Measurements from ENCODE around the gene RASA4B. TPM values are rescaled to one million over a fixed set of nuclear protein-coding genes. Genes with fewer than 3 reads are reported as not detected.
A peak's percentile ranks its signal among the peaks of the same experiment; 100 is the strongest.
"Not testable (repeated sequence)": the region's sequence is repeated elsewhere in the genome, so short reads cannot be mapped to it uniquely, and the experiment has no call there.

The RASA4B gene
- total RNA-seq, 1 donor from 2014 or later, result 9.3 TPM

DNA sequence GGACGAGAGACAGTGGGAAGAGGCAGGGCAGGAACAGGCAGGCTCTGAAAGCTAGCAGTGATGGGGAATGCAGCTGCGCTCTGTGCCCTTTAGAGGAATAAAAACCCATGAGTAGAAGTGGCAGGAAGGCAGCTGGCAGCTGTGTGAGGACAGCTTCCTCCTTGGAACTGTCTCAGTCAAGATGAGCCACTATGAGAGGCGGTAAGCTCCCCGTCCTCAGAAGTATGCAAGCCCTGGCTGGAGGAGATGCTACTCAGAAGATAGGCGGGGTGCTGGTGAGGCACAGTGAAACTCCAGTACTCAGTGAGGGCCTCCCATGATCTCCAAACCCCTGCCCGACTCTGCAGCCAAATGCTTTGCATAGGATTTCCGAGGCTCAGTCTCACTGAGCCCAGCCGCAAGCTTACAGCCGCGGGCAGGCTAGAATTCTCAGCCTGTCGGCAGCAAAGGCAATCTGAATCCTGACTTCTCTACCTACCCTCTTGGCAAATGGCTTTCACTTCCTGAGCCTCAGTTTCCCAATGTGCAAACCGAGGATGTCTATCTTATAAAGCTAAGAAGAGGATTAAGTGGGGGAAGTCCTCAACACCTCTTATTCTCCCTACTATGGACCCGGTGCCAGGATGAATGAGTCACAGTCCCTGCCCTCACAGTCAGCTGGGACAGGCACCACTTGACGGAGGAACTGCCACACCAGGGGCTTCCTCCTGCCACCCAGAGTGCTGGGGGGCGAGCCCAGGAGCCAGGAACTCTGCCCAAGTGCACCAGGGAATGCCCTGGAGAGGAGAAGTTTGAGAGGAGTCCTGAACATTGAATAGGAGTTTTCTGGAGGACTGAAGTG lies 2.5 kb downstream of the RASA4B start:
- intact Hi-C loops (cut with DNase I); ATAC-seq (ENCODE audit: poor library complexity): not testable (repeated sequence)
- DNase-seq, result peak; percentile 17

DNA sequence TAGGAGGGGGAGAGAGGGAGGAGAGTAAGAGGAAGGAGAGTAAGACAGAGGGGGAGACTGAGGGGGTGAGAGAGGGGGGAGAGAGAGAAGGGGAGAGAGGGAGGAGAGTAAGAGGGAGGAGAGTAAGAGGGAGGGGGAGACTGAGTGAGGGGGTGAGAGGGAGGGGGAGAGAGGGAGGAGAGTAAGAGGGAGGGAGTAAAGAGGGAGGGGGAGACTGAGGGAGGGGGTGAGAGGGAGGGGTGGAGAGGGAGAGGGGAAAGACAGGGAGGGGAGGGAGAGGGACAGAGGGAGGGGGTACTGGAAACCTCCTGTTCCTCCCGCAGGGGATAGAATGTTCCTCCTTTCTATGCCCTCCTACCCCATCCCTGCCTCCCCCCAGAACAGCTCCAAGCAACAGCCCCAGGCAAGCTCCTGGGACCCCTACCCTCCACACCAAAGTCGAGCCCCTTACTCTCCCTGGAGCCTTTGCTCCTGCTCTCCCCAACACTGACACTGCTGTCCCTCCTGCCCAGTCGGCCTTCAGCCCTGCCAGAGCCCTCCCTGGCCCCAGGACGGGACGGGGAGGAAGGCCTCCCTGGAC lies 4.8 kb downstream of the RASA4B start:
- peak; percentile 7 for ATAC-seq (ENCODE audit: poor library complexity)
- intact Hi-C loops (cut with DNase I), result not testable (repeated sequence)
- peak; percentile 53 for DNase-seq

DNA sequence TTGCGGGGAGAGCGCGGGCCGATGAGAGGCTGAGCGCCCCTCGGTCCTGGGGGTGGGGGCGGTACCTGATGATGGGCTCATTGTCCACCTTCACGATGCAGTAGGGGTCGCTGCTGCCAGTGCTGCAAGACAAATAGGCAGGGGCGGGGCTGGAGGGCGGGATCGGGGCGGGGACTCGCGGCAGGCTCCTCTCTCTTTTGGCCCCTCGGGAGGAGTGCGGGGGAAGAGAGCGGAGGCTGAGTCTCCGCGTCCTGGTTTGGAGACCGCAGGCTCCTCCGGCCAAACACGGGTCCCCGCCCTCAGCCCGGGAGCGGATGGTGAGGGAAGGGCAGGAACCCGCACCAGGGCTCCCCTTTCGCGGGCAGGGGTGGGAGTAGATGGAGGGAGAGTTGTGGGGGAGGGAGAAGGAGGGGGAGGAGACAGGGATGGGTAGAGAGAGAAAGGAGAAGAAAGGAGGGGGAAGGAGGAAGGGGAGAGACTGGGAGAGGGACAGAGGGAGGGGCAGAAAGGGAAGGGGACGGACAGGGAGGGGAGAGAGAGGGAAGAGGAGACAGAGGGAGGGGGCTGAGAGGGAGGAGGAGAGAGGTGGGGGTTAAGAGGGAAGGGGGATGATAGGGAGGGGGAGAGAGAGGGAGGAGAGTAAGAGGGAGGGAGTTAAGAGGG lies 5.6 kb downstream of the RASA4B start:
- peak; percentile 76 for ATAC-seq (ENCODE audit: poor library complexity)
- intact Hi-C loops (cut with DNase I); DNase-seq: not testable (repeated sequence)

DNA sequence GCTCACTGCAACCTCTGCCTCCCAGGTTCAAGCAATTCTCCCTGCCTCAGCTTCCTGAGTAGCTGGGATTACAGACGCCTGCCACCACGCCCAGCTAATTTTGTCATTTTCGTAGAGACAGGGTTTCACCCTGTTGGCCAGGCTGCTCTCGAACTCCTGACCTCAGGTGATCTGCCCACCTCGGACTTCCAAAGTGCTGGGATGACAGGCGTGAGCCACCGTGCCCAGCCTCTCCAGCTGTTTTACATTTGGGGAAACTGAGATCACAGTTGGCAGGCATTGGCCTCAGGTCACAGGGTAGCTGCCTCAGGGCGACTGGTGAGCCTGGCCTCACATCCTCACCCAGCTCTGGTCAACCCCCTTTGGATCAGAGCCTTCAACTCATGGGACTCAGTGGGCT lies 7.0 kb downstream of the RASA4B start:
- intact Hi-C loops (cut with DNase I); ATAC-seq (ENCODE audit: poor library complexity): not testable (repeated sequence)
- DNase-seq, result peak; percentile 41

DNA sequence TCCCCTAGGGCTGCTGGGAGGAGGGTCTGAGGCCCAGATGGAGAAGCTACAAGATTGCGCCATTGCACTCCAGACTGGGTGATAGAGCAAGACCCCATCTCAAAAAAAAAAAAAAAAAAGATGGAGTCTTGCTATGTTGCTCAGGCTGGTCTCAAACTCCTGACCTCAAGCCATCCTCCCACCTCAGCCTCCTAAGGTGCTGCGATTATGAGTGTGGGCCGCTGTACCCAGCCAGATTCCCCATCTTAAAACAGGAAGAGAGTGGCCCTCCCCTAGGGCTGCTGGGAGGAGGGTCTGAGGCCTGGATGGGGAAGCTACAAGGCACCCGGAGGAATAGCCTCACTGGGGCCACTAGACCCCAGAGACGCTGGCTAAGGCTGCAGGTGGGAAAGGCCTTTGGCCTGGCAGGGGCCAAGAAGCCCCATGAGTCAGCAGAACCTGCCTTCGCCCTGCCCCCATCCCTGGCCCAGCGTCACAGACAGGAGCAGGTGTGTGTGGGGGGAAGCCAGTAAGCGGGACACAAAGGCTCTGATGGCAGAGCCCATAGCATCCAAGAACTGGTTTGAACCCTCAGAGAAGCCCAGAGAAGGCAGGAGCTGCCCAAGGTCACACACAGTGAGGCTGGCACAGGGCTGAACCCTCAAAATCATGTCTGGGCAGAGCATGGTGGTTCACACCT lies 10.0 kb downstream of the RASA4B start:
- ATAC-seq (ENCODE audit: poor library complexity); intact Hi-C loops (cut with DNase I): not testable (repeated sequence)
- peak; percentile 38 for DNase-seq

DNA sequence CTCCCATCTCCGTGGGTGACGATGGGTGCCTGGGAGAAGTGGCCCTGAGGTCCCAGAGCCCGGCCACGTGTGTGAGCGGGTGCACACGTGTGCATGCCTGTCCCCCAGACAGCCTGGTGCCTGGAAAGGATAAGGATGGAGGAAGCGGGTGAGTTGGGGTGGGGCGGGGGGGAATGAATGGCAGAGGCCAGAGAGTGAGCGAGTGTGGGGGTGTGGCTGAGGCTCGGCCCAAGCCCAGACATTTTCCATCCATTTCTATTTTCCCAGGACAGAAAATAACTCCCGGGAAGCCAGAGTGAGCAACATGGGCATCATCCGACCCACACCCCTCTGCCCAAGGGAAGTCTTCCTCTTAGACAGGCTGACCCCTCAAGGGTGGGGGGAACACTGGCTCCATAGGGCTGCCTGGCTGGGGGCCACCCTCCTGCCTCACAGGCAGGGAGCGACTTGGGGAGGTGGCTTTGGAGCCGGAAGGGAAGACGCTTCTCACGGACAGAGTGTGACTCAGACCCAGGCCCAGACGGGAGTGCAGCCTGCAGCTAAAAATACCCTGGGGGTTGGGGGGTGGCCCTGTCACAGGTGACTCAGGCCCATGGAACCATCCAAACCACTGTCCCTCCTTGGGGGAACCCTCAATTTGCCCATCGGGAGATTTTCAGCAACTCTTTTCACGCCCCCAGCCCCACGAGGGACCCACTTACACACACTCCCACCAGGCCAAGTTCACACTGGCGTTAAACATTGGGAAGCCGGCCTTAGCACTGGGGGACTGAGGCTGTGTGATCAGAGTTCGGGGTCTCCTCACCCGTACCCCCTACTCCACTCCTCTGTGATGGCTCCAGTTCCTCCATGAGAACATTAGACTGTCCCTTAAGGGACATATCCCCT lies 12.0 kb downstream of the RASA4B start:
- peak; percentile 26 for DNase-seq
- not testable (repeated sequence) for ATAC-seq (ENCODE audit: poor library complexity)

DNA sequence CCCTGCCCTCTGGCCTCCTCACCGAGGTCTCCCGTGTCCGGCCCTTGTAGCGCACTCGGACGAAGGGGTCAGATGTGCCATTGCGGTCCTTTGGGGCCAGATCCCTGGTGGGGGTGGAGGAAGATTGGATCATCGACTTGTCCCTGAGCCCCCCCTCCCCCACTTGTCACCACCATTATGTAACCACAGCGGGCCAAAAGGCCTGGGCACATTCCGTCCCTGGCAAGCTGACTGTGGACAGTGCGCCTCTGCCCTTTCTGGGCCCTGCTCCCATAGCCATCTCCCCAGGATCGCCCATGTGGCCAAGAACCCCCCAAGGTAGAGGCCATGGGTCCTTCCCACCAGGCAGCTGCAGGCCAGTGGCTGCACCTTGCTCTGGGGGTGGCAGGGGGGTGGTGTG lies 14.4 kb downstream of the RASA4B start:
- peak; percentile 14 for ATAC-seq (ENCODE audit: poor library complexity)
- DNase-seq; intact Hi-C loops (cut with DNase I): not testable (repeated sequence)

More for the DNA sequence above, 12.0 kb downstream of the RASA4B start:
- intact Hi-C loops (cut with DNase I), result not testable (repeated sequence)

DNA sequence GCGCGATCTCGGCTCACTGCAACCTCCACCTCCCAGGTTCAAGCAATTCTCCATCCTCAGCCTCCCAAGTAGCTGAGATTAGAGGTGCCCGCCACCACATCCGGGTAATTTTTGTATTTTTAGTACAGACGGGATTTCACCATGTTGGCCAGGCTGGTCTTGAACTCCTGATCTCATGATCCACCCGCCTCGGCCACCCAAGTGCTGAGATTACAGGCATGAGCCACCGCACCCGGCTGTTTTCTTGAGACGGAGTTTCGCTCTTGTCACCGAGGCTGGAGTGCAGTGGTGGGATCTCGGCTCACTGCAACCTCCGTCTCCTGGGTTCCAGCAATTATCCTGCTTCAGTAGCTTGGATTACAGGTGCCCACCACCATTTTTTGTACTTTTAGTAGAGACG lies 19.3 kb downstream of the RASA4B start:
- ATAC-seq (ENCODE audit: poor library complexity), result not testable (repeated sequence)
- DNase-seq, result peak; percentile 36

DNA sequence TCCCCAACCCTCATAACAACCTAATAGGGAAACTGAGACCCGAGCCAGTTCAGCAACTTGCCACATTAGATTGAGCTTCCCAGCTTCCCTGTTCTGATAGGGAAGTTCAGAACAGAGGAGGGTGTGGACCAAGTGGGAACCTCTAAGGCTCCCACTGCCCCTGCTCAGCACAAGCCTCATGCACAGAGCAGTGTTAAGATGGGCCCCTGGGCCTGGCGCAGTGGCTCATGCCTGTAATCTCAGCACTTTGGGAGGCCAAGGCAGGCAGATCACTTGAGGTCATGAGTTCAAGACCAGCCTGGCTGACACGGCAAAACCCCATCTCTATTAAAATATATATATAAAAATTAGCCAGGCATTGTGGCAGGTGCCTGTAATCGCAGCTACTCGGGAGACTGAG lies 20.3 kb downstream of the RASA4B start:
- DNase-seq, result peak; percentile 56
- intact Hi-C loops (cut with DNase I); ATAC-seq (ENCODE audit: poor library complexity): not testable (repeated sequence)

More for the DNA sequence above, 19.3 kb downstream of the RASA4B start:
- intact Hi-C loops (cut with DNase I), result not testable (repeated sequence)

DNA sequence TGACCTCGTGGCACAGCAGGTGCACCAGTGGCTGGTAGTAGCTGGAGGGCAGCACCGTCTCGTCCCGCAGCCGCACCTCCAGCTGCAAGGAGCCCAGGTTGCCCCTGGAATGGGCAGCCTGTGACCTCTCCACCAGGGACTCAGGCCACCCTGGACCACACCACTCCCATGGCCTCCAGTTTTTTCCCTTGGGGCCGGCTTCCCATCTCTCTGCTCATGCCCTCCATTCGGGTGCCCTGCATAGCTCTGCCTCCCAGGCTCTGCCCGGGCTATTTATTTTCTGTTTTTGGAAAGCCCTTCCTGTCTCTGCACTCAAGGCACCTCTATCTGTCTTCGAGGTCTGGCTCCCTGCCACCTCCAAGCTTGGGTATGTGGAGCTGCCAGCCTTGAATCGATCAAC lies 20.7 kb downstream of the RASA4B start:
- ATAC-seq (ENCODE audit: poor library complexity); intact Hi-C loops (cut with DNase I): not testable (repeated sequence)
- peak; percentile 40 for DNase-seq

DNA sequence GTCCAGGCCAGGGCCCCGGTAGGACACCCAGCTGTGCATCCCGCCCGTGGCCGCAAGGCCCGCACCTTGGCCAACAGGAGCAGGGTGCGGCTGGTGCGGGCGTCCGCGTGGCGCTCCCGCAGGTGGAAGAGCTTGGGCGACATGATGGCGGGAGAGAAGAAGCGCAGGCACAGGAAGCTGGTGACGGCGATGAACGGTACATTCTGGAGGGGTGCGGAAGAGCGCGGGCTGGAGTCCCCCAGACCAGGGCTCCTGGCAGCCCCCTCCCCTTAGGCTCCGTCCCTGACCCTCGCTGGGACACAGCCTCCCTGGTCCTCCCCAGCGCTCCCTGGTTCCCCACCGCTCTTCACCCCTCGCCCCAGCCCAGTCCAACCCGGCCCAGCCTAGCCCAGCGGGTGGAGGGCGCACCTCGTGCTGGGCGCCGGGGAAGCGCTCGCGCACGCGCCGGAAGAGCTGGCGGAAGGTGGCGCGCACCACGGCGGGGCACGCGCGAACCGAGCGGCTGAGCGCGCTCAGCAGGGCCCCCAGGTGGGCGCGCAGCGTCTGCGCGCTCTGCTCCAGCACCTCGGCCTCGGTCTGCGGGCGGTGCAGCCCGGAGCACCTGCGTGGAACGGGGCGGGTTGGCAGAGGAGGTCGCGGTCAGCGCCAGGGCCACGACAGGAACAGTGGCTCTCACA lies 23.0 kb downstream of the RASA4B start:
- intact Hi-C loops (cut with DNase I); DNase-seq: not testable (repeated sequence)
- peak; percentile 65 for ATAC-seq (ENCODE audit: poor library complexity)

DNA sequence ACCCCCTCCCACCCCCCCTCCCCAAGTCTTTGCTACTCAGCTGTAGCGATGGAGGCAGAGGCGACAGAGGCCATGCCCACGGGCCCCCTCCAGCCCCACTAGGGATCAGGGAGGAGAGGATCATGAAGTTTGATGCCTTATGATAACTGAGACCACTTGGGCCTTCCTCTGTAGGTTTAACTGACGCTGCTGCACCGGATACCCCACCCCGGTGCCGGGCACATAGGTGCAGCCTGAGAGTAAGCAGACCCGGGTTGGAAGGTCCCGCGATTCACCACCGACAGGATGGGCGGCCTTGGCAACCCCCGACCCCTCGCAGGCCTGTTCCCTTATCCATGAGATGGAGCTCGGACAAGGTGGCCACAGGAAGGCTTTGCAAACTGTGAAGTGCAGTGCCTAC lies 23.6 kb downstream of the RASA4B start:
- intact Hi-C loops (cut with DNase I); ATAC-seq (ENCODE audit: poor library complexity): not testable (repeated sequence)
- DNase-seq, result peak; percentile 46

DNA sequence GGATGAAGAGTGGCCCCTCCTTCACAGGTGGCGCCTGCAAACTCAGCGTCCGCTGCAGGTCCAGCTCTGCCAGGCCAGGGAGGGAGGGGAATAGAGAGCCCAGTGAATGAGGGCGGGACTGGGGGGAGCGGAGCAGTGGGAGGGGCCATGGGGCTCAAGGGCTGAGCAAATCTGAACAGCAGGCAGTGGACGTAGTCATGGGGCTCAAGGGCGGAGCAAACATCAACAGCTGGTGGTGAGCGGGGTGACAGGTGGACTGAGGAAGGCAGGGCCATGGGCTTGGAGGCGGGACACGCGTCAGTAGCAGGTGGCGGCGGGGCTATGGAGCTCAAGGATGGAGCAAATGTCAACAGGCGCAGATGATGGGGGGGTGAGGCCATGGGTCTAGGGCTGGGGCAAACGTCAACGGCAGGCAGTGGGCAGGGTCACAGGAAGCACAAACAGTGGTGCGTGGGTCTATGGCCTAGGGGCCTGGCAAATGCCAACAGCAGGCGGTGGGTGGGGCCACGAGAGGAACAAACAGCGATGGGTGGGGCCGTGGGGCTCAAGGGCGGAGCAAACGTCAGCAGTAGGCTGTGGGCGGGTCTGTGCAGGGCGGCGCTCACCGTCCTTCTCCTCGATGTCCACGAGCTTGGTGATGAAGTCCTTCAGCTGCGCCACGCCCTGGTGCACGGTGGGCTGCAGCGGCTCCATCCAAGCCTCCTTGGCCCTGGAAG lies 24.2 kb downstream of the RASA4B start:
- intact Hi-C loops (cut with DNase I), result not testable (repeated sequence)
- DNase-seq (peak; percentile 44), ATAC-seq (ENCODE audit: poor library complexity) (peak; percentile 69)

DNA sequence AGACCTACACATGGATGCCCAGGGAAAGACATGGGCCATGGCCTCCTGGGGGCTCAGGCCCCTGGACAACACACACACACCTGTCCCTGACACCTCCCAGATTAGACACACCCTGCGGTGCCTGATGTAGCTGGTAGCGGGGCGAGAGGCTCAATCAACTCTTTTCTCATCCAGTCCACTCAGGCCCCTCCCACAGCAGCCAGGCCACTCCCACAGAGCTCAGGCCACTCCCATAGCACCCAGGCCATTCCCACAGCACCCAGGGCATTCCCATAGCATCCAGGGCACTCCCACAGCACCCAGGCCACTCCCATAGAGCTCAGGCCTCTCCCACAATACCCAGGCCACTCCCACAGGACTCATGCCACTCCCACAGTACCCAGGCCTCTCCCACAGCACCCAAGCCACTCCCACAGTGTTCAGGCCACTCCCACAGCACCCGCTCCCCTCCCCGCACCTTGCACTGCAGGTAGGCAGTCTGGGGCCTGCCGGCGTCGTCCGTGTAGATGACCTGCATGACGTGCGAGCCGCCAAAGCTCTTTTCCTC lies 27.0 kb downstream of the RASA4B start:
- intact Hi-C loops (cut with DNase I), result not testable (repeated sequence)
- DNase-seq, result peak; percentile 60
- peak; percentile 33 for ATAC-seq (ENCODE audit: poor library complexity)

DNA sequence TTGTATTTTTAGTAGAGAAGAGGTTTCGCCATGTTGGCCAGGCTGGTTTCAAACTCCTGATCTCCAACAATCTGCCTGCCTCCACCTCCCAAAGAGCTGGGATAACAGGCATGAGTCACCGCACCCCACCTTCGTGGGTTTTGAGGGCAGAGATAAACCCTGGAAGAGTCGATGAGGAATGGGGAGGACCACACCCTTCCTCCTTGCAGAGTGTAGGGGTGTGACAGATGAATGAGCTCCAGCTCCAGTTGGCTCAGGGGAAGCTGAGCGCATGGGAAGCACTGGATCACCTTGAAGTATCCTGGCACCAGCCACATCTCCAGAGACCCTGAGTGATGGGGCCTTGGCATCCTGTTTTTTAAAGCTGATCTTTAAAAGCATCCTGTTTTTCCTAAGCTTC lies 33.3 kb downstream of the RASA4B start:
- ATAC-seq (ENCODE audit: poor library complexity), result not testable (repeated sequence)

DNA sequence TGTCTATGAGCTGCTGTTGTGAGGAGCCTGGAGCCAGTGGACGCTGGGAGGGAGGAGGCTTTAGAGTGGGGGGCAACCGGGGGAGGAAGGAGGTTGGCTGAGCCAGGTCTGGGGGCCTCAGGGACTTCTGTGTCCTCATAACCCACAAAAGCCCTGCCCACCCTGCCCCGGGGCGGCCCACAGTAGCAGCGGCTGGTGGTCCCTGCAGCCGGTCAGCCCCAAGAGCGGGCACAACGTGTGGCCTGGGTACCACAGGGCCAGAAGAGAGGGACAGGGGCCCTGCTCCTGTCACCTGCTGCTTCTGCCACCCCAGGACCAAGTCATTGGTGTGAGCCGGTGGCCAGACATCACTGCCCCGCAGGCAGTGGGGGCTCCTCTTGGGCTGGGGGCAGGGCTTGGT lies 35.6 kb downstream of the RASA4B start:
- intact Hi-C loops (cut with DNase I); ATAC-seq (ENCODE audit: poor library complexity): not testable (repeated sequence)
- DNase-seq, result peak; percentile 34

More for the DNA sequence above, 33.3 kb downstream of the RASA4B start:
- DNase-seq; intact Hi-C loops (cut with DNase I): not testable (repeated sequence)
